Measurements from ENCODE around the gene CPLANE1.

CPLANE1 gene

DNA sequence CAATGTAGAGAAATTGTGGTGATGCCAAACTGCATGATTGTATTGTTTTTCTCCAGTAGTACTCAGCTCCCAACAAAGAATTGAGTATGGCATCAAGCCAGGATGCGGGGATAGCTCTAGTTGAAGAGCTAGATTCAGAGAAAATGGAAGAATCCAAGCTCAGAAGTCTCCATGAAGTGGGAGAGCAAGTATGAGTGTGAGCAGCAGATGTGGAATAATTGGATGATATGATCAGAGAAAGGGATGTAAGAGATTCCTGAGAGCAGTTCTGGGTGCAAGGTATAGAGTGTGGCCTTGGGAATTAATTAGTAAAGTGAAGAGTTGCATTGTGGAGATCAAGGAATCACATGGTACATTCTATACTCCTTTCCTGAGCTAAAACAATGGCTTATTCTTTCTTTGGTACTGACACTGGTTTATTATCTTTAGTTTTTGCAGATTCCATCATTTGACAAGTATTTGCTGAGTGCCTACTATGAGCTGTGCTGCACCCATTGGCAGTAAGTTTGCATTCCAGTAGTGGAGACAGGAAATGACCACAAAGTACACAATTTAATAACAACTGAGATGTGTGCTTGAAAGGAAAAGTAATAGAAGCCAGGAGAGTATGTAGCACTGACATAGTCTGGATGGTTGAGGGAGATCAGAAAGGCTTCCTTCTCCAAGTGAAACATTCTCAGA lies 177.1 kb downstream of the CPLANE1 start (continued):
- TF ChIP-seq, protein P1, sequence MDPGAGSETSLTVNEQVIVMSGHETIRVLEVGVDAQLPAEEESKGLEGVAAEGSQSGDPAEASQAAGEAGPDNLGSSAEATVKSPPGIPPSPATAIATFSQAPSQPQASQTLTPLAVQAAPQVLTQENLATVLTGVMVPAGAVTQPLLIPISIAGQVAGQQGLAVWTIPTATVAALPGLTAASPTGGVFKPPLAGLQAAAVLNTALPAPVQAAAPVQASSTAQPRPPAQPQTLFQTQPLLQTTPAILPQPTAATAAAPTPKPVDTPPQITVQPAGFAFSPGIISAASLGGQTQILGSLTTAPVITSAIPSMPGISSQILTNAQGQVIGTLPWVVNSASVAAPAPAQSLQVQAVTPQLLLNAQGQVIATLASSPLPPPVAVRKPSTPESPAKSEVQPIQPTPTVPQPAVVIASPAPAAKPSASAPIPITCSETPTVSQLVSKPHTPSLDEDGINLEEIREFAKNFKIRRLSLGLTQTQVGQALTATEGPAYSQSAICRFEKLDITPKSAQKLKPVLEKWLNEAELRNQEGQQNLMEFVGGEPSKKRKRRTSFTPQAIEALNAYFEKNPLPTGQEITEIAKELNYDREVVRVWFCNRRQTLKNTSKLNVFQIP (CRISPR knock-in tag; IDR thresholded peaks at IDR 0.05; ENCODE audit: borderline replicate concordance, low read depth): no peak
- no peak for TF ChIP-seq ZNF8 (CRISPR knock-in tag; IDR thresholded peaks at IDR 0.05)
- TF ChIP-seq, protein P2, sequence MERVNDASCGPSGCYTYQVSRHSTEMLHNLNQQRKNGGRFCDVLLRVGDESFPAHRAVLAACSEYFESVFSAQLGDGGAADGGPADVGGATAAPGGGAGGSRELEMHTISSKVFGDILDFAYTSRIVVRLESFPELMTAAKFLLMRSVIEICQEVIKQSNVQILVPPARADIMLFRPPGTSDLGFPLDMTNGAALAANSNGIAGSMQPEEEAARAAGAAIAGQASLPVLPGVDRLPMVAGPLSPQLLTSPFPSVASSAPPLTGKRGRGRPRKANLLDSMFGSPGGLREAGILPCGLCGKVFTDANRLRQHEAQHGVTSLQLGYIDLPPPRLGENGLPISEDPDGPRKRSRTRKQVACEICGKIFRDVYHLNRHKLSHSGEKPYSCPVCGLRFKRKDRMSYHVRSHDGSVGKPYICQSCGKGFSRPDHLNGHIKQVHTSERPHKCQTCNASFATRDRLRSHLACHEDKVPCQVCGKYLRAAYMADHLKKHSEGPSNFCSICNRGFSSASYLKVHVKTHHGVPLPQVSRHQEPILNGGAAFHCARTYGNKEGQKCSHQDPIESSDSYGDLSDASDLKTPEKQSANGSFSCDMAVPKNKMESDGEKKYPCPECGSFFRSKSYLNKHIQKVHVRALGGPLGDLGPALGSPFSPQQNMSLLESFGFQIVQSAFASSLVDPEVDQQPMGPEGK (CRISPR knock-in tag; IDR thresholded peaks at IDR 0.05; ENCODE audit: borderline replicate concordance): no peak

DNA sequence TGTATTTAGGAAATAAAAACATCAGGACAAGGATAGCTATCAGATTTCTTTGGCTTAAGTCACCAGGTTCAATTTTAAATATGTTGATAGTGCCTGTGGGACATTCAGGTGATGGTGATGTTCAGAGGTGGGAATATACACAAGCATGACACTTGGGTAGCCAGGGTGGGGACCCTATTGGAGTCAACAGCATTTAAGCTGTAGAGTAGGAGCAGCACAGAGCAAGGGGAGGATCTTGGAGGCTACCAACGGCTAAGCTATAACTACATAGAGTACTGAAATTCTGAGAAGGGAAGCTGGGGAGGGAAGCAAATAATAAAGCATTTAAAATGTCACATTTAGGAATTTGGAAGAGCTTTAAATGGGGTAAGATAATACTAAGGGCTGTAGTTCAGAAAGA lies 177.7 kb downstream of the CPLANE1 start:
- TF ChIP-seq RARB (CRISPR knock-in tag; IDR thresholded peaks at IDR 0.05) (no peak), TCF4 (CRISPR knock-in tag; IDR thresholded peaks at IDR 0.05; ENCODE audit: borderline replicate concordance) (no peak), ISL1 (CRISPR knock-in tag; IDR thresholded peaks at IDR 0.05) (no peak), ESRRG (CRISPR knock-in tag; IDR thresholded peaks at IDR 0.05) (no peak), OSR1 (CRISPR knock-in tag; IDR thresholded peaks at IDR 0.05) (no peak), PPARA (CRISPR knock-in tag; IDR thresholded peaks at IDR 0.05; ENCODE audit: borderline replicate concordance) (no peak), CSDC2 (CRISPR knock-in tag; IDR thresholded peaks at IDR 0.05) (no peak), ZNF8 (CRISPR knock-in tag; IDR thresholded peaks at IDR 0.05) (no peak), ZNF70 (CRISPR knock-in tag; IDR thresholded peaks at IDR 0.05) (no peak), ZNF565 (CRISPR knock-in tag; conservative IDR thresholded peaks at IDR 0.05; ENCODE audit: low read depth) (no peak), BACH2 (CRISPR knock-in tag; IDR thresholded peaks at IDR 0.05; ENCODE audit: borderline replicate concordance) (no peak), ARNTL (CRISPR knock-in tag; IDR thresholded peaks at IDR 0.05; ENCODE audit: borderline replicate concordance, low read depth) (no peak), ZC3H10 (CRISPR knock-in tag; IDR thresholded peaks at IDR 0.05) (no peak)
- TF ChIP-seq, protein P3, sequence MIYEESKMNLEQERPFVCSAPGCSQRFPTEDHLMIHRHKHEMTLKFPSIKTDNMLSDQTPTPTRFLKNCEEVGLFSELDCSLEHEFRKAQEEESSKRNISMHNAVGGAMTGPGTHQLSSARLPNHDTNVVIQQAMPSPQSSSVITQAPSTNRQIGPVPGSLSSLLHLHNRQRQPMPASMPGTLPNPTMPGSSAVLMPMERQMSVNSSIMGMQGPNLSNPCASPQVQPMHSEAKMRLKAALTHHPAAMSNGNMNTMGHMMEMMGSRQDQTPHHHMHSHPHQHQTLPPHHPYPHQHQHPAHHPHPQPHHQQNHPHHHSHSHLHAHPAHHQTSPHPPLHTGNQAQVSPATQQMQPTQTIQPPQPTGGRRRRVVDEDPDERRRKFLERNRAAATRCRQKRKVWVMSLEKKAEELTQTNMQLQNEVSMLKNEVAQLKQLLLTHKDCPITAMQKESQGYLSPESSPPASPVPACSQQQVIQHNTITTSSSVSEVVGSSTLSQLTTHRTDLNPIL (CRISPR knock-in tag; IDR thresholded peaks at IDR 0.05; ENCODE audit: low read depth): no peak
- ATAC-seq: peak; percentile 36

DNA sequence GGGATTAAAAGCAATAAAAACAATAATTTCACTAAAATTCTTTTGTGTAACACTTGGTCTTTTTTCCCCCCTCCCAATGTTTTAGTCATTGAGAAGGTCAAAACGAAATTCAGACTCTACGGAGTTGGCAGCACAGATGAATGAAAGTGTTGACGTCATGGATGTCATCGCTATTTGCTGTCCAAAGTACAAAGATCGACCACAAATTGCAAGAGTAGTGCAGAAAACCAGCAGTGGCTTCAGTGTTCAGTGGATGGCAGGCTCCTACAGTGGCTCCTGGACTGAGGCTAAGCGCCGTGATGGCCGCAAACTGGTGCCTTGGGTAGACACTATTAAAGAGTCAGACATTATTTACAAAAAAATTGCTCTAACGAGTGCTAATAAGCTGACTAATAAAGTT lies 184.7 kb downstream of the CPLANE1 start:
- ATAC-seq: no peak
- TF ChIP-seq ZFP3 (CRISPR knock-in tag; IDR thresholded peaks at IDR 0.05) (no peak), ARNTL (CRISPR knock-in tag; IDR thresholded peaks at IDR 0.05; ENCODE audit: borderline replicate concordance, low read depth) (no peak), ESRRG (CRISPR knock-in tag; IDR thresholded peaks at IDR 0.05) (no peak), OSR1 (CRISPR knock-in tag; IDR thresholded peaks at IDR 0.05) (no peak), BACH2 (CRISPR knock-in tag; IDR thresholded peaks at IDR 0.05; ENCODE audit: borderline replicate concordance) (no peak), ZFP30 (CRISPR knock-in tag; IDR thresholded peaks at IDR 0.05) (no peak), RARB (CRISPR knock-in tag; IDR thresholded peaks at IDR 0.05) (no peak)
- TF ChIP-seq, protein P1 (CRISPR knock-in tag; IDR thresholded peaks at IDR 0.05; ENCODE audit: borderline replicate concordance, low read depth): no peak
- TF ChIP-seq, protein P2 (CRISPR knock-in tag; IDR thresholded peaks at IDR 0.05; ENCODE audit: borderline replicate concordance): no peak
- TF ChIP-seq, protein P3 (CRISPR knock-in tag; IDR thresholded peaks at IDR 0.05; ENCODE audit: low read depth): no peak

All from SK-N-SH treated with all-trans-retinoic acid at 6 μM for 48 hours (cell line).